Urinary bladder (tissue), 4 donors: ENCODE results near the gene NKAPD1. TPM values are rescaled to one million over a fixed set of nuclear protein-coding genes. Genes with fewer than 3 reads are reported as not detected.
"Not testable (repeated sequence)": the region's sequence is repeated elsewhere in the genome, so short reads cannot be mapped to it uniquely, and the experiment has no call there.

ENCODE experiments used
- DNase-seq: peaks from one replicate; pipeline ENCODE4 v3.0.0-alpha.2; 2015; ENCODE audit errors: extremely low spot score
- H3K27ac ChIP-seq: one replicate; pipeline ENCODE4 v1.5.1; 2013; ENCODE audit warnings: low read depth, mild to moderate bottlenecking, moderate library complexity
- H3K36me3 ChIP-seq: one replicate; pipeline ENCODE4 v1.6.1; 2013; ENCODE audit warnings: mild to moderate bottlenecking, moderate library complexity; ENCODE audit not compliant: insufficient read depth
- H3K4me1 ChIP-seq: one replicate; pipeline ENCODE4 v1.6.1; 2013; ENCODE audit warnings: mild to moderate bottlenecking, moderate library complexity; ENCODE audit not compliant: insufficient read depth
- H3K4me3 ChIP-seq: one replicate; pipeline ENCODE4 v1.5.1; 2013; ENCODE audit warnings: low read depth, low read length
- WGBS: extraction: QIAGEN DNeasy Blood & Tissue Kit; methylation state at CpG from one replicate; pipeline ENCODE4 v1.1.7; 2013; 5-methylcytosine and 5-hydroxymethylcytosine counted together
- polyA plus RNA-seq: library from polyadenylated mRNA; stranded (reverse); fragments of 200-250 nt; gene quantifications from one replicate; pipeline ENCODE4 v1.2.3, GENCODE V29; 2013
- total RNA-seq: library from RNA; depleted of rRNA; stranded (reverse); fragments of >200 nt; gene quantifications from one replicate; pipeline ENCODE4 v1.2.3, GENCODE V29; 2014
- donor health status: healthy with polysubstance abuse.
- donor health status: healthy.

The NKAPD1 gene
- total and polyA plus RNA-seq, 2 donors: 16.0 to 29.3 TPM

GRCh38 chr11:112050721-112051120, 23.4 kb upstream of the NKAPD1 start:
- WGBS: 89% methylated on average over 3 of the region's 3 CpGs
- Histone ChIP-seq H3K36me3 (peaks cover 3% of the 10 kb centered on the region), H3K4me3 (no peak overlapping the region), H3K4me1 (no peaks in the 10 kb centered on the region), H3K27ac (no peak overlapping the region)
- DNase-seq: no peak

DNA sequence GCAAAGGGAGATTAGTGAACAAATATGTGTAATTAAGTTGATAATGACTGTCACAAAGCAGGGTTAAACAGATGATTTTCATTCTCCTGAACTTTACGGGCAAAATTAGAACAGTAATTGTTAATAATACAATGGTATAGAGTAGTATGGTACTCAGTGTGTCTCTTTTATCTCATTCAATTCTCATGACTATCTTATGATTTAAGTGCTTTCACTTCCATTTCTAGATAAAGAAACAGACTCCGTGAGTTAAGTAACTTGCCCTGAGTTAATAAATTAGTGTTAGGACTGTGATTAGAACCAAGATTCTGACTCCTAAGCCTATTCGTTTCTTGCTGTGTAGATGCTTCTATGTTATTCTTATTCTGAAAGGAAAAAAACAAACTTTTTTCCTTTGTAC, 22.3 kb upstream of the NKAPD1 start:
- Histone ChIP-seq H3K36me3 (peaks cover 3% of the 10 kb centered on the region), H3K27ac (no peak overlapping the region), H3K4me3 (no peak overlapping the region), H3K4me1 (no peaks in the 10 kb centered on the region)
- WGBS: 86% methylated on average over 3 of the region's 3 CpGs
- no peak for DNase-seq

DNA sequence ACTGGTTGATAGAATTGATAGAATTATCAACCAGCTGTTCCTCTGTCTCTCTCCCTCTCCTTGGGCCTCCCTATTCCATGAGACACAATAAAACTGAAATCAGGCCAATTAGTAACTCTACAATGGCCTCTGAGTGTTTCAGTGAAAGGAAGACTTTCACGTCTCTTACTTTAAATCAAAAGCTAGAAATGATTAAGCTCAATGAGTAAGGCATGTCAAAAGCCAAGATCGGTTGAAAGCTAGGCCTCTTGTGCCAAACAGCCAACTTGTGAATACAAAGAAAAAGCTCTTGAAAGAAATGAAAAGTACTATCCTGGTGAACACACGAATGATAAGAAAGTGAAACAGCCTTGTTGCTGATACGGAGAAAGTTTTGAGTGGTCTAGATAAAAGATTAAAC, 16.9 kb upstream of the NKAPD1 start:
- H3K27ac ChIP-seq: no peak overlapping the region
- WGBS: 79% methylated on average over 4 of the region's 4 CpGs
- no peak for DNase-seq
- H3K4me3 ChIP-seq: no peak overlapping the region
- H3K4me1 ChIP-seq: no peaks in the 10 kb centered on the region
- peaks cover 3% of the 10 kb centered on the region for H3K36me3 ChIP-seq

GRCh38 chr11:112058103-112058502, 16.0 kb upstream of the NKAPD1 start:
- 69% methylated on average over 1 of the region's 1 CpG for WGBS
- Histone ChIP-seq H3K36me3 (no peaks in the 10 kb centered on the region), H3K27ac (no peak overlapping the region)

GRCh38 chr11:112062923-112063322, 11.2 kb upstream of the NKAPD1 start:
- Histone ChIP-seq H3K4me1 (no peaks in the 10 kb centered on the region), H3K36me3 (no peaks in the 10 kb centered on the region), H3K4me3 (no peak overlapping the region), H3K27ac (no peak overlapping the region)
- 88% methylated on average over 1 of the region's 1 CpG for WGBS
- DNase-seq: no peak

More at GRCh38 chr11:112058103-112058502, 16.0 kb upstream of the NKAPD1 start:
- no peak for DNase-seq
- Histone ChIP-seq H3K4me1 (no peaks in the 10 kb centered on the region), H3K4me3 (no peak overlapping the region)

- H3K4me1 ChIP-seq: no peaks in the 10 kb centered on the region
These were observed 8.6 kb downstream of the NKAPD1 start for GRCh38 chr11:112082729-112083128.

DNA sequence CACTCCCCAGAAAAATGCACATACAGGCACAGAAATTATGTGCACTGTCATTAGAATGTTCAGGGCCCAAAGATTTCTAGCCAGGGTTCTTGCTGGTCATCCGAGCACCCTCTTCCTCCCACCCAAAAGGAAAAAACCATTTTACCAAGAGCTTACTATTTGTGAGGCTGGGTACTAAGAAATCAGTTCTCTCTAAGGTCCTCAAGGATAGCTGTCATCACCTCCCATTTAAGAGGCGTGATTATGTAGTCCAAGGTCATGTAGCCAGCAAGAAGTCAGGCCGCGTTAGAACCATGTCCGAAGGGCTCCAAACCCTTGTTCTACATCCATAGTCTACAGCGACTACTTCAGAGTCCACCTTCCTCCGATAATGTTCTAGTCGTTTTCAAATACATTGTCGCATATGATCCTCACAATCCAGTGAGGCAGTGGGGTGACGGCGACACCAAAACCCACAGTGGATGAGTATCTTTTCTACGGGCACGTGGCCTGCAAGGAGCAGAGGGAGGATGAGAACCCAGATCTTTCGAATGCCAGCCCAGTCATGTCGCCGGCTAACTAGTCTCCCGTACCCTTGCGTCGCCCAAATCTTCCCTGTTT, 11.8 kb downstream of the NKAPD1 start:
- Histone ChIP-seq H3K36me3 (peaks cover 2% of the 10 kb centered on the region), H3K27ac (peak overlapping the region; percentile 63), H3K4me3 (peak overlapping the region; percentile 73), H3K4me1 (no peaks in the 10 kb centered on the region)
- 4% methylated on average over 19 of the region's 19 CpGs for WGBS
- no peak for DNase-seq

More at GRCh38 chr11:112082729-112083128, 8.6 kb downstream of the NKAPD1 start:
- no peak for DNase-seq
- Histone ChIP-seq H3K27ac (no peak overlapping the region), H3K4me3 (no peak overlapping the region), H3K36me3 (peaks cover 8% of the 10 kb centered on the region)
- 81% methylated on average over 4 of the region's 4 CpGs for WGBS

DNA sequence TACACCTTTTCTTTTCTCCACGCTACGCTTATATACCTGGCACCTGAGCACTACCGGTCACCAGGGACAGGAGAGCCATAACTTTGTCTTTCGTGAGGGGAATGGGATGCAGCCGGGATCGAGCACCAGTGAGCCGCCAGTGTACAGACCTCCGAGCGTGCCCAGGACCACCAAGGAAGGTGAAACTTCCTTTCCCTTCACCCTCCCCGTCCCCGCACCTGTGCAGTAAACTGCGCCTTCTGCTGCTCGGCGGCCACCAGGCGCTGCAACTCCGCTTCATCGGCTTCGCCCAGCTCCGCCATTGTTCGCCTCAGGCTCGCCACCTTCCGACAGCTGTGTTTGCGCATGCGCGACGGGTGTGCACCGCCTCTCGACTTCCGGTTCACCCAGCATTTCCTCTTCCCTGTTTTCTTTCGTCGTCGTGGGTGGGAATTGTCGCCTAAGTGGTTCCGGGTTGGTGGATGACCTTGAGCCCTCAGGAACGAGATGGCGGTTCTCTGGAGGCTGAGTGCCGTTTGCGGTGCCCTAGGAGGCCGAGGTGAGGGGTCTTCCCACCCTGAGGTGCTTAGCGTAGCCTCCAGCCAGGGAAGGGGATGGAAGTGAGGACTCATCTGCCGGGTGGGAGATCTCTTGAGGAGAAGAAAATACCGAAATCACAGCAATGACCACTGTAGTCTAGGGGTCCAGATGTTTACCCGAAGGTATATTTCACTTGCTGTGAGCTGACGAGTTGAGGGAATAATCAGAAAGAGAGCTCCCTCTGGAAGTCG, 12.5 kb downstream of the NKAPD1 start, which contains the start of the genes SDHD and TIMM8B:
Gene SDHD (plus strand): TSS at position 452 of the 770 bp plus-strand sequence. CDS start 35 bp downstream, at position 487.
Gene TIMM8B (minus strand): TSS at position 335 of the 770 bp plus-strand sequence. CDS start 33 bp downstream, at position 302.
- Histone ChIP-seq H3K36me3 (peaks cover 4% of the 10 kb centered on the region), H3K27ac (peak within 1 kb of the TSS; percentile 63), H3K4me3 (peak within 1 kb of the TSS; percentile 73), H3K4me1 (no peaks in the 10 kb centered on the region)
- peak; percentile 98 for DNase-seq
- WGBS: under 1% methylated on average over 45 of the region's 45 CpGs

GRCh38 chr11:112087212-112087611, 13.1 kb downstream of the NKAPD1 start:
- Histone ChIP-seq H3K27ac (no peak overlapping the region), H3K36me3 (peaks cover 4% of the 10 kb centered on the region), H3K4me3 (peak overlapping the region; percentile 73), H3K4me1 (no peaks in the 10 kb centered on the region)
- no peak for DNase-seq
- 16% methylated on average over 10 of the region's 10 CpGs for WGBS

DNA sequence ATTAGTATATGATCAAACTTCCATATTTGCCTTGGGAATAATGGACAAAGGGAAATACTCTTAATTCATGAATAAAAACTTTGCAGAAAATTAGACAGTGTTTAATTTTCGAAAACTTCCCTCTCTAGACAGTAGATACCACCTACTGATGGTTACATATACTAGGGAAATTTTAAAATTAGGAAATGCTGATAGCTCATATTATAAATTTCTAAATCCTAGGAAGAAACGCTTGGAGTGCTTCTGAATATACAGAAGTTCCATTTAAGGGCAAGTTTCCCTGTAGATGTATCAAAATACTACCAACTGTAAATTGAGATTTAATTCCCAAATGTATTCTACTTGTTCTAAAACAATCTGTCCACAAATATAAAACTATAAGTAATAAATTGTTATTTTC, 21.2 kb downstream of the NKAPD1 start:
- WGBS: 95% methylated on average over 2 of the region's 2 CpGs
- H3K4me3 ChIP-seq, DNase-seq, H3K27ac ChIP-seq, H3K36me3 ChIP-seq, H3K4me1 ChIP-seq: not testable (repeated sequence)

- H3K36me3 ChIP-seq: peaks cover 5% of the 10 kb centered on the region
- H3K4me3 ChIP-seq: no peak overlapping the region
- no peak for DNase-seq
- H3K4me1 ChIP-seq: no peaks in the 10 kb centered on the region
- no peak overlapping the region for H3K27ac ChIP-seq
These were observed 22.1 kb downstream of the NKAPD1 start for GRCh38 chr11:112096194-112096593.

DNA sequence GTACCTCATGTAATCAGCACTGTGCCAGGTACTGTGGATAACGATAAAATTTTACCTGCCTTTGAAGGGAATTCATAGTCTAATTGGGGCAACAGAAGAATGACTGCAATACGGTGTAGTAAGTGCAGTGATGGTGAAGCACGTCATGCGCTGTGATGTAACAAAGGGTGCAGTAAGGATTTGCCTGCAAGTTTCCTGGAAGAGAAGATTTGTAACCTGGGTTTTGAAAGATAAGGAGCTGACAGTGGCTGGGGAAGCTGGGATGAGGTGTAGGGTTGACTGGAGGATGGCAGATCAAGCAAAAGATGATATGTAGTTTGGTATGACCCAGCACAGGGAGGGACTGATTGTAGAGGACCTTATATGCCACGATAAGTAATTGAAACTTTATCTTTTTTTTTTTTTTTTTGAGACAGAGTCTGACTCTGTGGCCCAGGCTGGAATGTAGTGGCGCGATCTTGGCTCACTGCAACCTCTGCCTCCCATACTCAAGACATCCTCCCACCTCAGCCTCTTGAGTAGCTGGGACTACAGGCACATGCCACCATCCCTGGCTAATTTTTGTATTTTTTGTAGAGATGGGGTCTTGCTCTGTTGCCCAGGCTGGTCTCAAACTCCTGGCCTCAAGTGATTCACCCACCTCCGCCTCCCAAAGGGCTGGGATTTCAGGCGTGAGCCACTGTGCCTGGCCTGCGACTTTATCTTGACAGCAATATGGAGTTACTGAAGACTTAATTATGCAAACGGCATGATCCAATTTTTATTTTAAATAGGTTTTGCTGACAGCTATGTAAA, 23.8 kb downstream of the NKAPD1 start:
- DNase-seq: no peak
- WGBS: 88% methylated on average over 11 of the region's 11 CpGs
- H3K4me3 ChIP-seq: no peak overlapping the region
- peaks cover 3% of the 10 kb centered on the region for H3K36me3 ChIP-seq
- H3K27ac ChIP-seq: no peak overlapping the region
- H3K4me1 ChIP-seq: no peaks in the 10 kb centered on the region

DNA sequence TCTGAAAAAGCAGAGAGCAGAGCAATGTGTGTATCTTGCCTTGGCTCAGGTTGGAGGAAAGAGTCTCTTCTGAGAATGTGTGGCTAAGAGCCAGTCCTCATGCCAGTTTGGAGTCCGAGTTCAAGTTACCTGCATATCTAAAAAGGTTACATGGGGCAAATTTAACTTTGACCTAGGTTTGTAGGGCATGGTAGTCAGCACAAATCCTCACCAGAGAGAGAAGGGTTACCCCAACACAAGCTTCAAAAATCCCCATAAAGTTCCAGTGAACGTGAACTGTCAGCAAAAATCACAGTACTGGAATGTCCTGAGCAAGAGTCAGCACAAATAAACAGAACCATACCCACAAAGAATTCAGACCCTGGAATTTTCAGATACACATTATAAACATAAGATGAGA, 26.4 kb downstream of the NKAPD1 start:
- Histone ChIP-seq H3K27ac (no peak overlapping the region), H3K36me3 (no peaks in the 10 kb centered on the region), H3K4me3 (no peak overlapping the region), H3K4me1 (no peaks in the 10 kb centered on the region)
- no peak for DNase-seq
- 41% methylated on average over 2 of the region's 2 CpGs for WGBS
